NCI-H345 treated with DMSO at 0.1 percent for 48 hours (cell line): ENCODE data around the gene CARMIL1.

ENCODE experiments used
- DNase-seq: peaks from one replicate; lab custom pipeline; 2025; ENCODE audit not compliant: unreplicated experiment; lab: John Stamatoyannopoulos, UW

CARMIL1 gene

DNA sequence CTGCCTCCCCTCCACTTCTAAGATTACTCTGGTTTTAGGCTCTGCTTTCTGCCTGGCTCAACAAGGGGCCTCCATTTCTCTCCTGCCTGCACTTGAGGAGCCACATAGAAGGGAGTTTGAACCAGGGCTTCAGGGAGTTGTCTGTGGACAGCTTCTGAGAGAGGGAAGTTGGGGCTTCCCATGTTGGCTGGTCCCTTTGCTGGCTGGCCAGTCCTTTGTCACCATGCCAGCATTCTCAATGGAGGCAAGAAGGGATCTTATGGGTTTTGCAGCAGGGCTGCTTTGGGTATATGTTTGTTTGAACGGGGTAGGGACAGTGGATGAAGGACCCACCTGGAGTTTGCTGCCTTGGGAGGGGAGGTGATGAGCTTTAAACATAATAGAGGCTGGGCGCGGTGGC lies 124.9 kb downstream of the CARMIL1 start:
- no peak for DNase-seq

GRCh38 chr6:25404693-25405169 lies 125.6 kb downstream of the CARMIL1 start:
- no peak for DNase-seq

DNA sequence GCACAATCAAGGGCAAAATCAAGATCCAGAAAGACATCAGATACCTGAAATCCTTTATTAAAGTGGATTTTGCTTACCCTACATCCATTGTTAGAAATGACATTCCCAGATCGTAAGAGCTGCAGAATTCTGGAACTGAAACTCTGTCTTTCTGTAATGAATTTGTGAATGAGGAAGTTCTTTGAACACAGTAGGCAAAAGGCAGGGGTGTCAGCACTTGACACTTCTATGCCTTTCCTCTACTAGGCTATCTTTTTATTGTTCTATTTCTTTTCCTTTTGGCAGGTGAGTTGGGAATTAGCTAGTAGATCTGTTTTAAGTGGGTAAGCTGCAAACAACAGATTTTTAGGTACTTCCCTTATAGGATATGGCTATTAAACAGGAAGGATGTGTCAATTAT lies 126.3 kb downstream of the CARMIL1 start:
- DNase-seq, result no peak

GRCh38 chr6:25407431-25407830 lies 128.3 kb downstream of the CARMIL1 start:
- DNase-seq, result no peak

- DNase-seq, result no peak
Measured at GRCh38 chr6:25410102-25410501, 130.9 kb downstream of the CARMIL1 start.

DNA sequence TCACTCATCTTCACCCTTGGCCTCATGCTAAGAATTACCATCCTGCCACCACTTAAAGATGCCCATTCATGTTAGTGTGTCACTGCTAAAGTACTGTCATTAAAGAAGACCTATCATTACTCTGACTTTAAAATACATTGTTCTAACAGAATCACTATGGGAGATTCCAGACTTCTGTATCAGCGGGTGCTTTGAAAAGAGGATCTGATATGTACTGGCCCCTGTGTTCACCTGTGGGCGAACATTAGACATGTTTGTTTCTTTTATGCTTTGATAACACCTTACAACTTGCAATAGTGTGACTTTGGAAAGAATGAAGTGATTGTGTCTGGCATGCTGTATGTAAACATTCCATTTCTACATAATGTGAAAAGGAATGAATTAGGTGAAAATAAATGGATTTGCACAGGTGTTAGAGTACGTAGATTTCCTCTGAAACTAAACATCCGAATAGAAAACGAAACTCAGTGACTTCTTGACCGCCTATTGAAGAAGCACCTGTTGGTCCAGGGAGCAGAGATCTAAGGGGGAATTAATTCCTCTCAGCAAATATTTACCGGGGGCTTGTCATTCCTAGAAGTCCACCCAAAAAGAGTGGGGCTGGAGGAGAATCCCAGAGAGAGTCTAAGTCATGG lies 132.3 kb downstream of the CARMIL1 start:
- DNase-seq, result no peak

GRCh38 chr6:25413207-25413905 lies 134.2 kb downstream of the CARMIL1 start:
- DNase-seq, result no peak

- DNase-seq, result no peak
Measured at GRCh38 chr6:25414168-25414567, 135.0 kb downstream of the CARMIL1 start.

GRCh38 chr6:25414755-25415154 lies 135.6 kb downstream of the CARMIL1 start:
- no peak for DNase-seq

GRCh38 chr6:25415274-25415673 lies 136.1 kb downstream of the CARMIL1 start:
- no peak for DNase-seq

DNA sequence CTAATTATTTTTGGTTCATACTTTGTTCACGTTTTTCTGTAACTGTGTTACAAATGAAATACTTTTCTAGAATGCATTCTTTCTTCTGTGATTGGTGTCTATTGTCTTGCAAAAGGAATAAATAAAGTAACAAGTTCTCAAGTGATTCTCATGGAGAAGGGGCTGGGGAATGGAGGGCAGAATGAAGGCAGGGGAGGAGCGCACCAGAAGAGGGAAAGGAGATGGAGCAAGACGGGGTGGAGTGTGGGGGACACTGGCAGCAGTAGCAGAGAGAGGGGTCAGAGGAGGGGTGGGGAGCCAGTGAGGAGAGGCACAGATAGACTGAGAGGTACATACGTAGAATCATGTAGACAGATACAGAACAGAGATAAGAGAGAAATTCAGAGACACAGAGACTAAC lies 136.5 kb downstream of the CARMIL1 start:
- DNase-seq, result no peak

- DNase-seq, result no peak
Measured at GRCh38 chr6:25417046-25417605, 138.0 kb downstream of the CARMIL1 start.

GRCh38 chr6:25418454-25419052 lies 139.4 kb downstream of the CARMIL1 start:
- DNase-seq, result no peak

DNA sequence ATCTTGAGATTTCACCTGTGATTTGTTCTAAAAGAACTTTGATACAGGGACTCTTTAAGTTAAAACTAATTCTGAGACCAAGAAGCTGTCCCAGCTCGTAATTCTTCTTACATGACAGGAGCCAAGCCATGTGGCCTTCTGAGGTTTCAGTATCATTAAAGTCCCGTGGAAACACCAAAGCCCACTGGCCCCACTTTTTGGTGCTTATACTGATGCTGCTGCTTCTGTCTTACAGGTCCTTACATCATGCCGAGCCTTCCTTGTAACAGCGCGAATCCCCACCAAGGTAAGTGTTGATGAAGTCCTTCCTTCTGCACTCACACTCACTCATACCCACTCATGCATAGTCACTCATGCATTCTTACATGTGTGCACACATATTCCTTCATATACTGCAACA lies 140.7 kb downstream of the CARMIL1 start:
- no peak for DNase-seq

DNA sequence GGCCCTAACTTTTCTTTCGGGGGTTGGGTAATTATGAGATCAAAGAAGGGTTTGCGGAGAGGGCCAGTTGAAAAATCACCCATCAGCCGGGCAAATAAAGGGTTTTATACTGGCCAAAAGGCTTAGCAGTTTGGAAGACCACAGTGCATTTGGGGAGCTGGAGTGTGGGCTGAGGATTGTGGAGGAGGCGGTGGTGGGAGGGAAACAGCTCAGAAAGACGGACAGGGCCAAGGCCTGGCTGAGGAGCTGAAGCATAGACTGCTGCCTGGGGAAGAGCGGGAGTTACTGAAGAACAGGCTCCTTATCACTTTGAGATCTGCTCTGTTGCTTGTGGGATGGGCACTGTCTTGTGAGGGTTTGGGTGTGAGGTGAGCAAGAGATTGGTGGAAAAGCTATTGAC lies 144.2 kb downstream of the CARMIL1 start:
- no peak for DNase-seq

- no peak for DNase-seq
Measured at GRCh38 chr6:25424303-25424702, 145.1 kb downstream of the CARMIL1 start.

- no peak for DNase-seq
Measured at GRCh38 chr6:25427549-25427948, 148.4 kb downstream of the CARMIL1 start.

DNA sequence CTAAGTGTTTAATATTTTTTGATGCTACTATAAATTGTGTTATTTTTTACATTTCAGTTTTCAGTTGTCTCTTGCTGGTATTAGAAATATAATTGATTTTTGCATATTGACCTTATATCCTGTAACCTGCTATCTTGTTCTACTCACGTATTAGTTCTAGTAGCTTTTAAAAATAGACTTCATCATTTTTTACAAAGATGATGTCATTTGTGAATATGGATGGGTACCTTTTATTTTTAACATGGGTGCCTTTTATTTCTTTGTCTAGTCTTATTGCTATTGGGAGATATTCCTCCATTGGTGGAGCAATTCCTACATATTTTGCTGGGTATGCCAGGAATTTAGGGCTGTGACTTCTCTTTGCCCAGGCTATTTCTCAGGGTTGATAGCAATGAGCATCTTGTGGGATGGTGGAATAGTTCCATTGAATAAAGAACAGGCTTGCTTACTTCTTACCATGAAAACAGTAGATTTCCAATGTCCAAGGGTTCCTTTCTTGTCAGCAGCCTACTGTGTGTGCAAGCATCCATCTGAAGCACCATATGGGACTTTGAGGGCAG lies 149.7 kb downstream of the CARMIL1 start:
- no peak for DNase-seq

GRCh38 chr6:25431306-25431974 lies 152.3 kb downstream of the CARMIL1 start:
- no peak for DNase-seq

- DNase-seq, result no peak
Measured at GRCh38 chr6:25431975-25432307, 152.8 kb downstream of the CARMIL1 start.

DNA sequence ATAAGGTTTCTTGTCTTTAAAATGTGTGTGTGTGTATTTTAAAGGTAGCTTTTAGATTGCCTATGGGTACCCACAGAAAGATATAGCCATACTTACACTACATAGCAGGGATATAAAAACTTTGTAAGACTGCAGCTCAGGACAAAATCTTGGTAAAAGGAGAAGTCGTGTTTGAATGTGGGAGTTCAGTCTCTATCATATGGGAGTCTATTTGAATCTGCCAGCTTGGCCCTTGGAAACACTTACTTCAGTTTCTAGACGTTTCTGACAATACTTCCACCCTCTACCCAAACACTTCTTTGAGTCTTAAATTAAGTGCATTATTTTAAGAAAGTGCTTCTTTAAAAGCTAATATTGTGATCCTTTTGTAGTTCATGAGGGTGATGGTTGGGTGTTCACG lies 155.7 kb downstream of the CARMIL1 start:
- no peak for DNase-seq
